Pulmonary artery endothelial cell (primary cell): Measurements from ENCODE around the gene PLXNC1. TPM values are rescaled to one million over a fixed set of nuclear protein-coding genes. Genes with fewer than 3 reads are reported as not detected.

Experiments used
- DNase-seq: peaks from one replicate; pipeline ENCODE4 v3.0.0-alpha.2; 2011; ENCODE audit warnings: low read depth, low spot score
- total RNA-seq: library from RNA; depleted of rRNA; stranded (reverse); fragments of >200 nt; gene quantifications from 2 replicates; pipeline ENCODE4 v1.2.3, GENCODE V29; 2014

Gene PLXNC1
- total RNA-seq, 1 donor from 2014 or later = 0.53 TPM

GRCh38 chr12:94239332-94239993, 91.1 kb downstream of the PLXNC1 start:
- DNase-seq = no peak

GRCh38 chr12:94240171-94240570, 91.8 kb downstream of the PLXNC1 start:
- DNase-seq = no peak

- no peak for DNase-seq
These were observed 94.5 kb downstream of the PLXNC1 start for GRCh38 chr12:94242901-94243300.

GRCh38 chr12:94244165-94245133, 96.1 kb downstream of the PLXNC1 start:
- DNase-seq = no peak

GRCh38 chr12:94245631-94246383, 97.4 kb downstream of the PLXNC1 start:
- DNase-seq = no peak

GRCh38 chr12:94247246-94247645, 98.9 kb downstream of the PLXNC1 start:
- no peak for DNase-seq

GRCh38 chr12:94248582-94248981, 100.2 kb downstream of the PLXNC1 start:
- DNase-seq = no peak

GRCh38 chr12:94250130-94250529, 101.8 kb downstream of the PLXNC1 start:
- no peak for DNase-seq

- no peak for DNase-seq
These were observed 105.9 kb downstream of the PLXNC1 start for GRCh38 chr12:94254270-94254669.

GRCh38 chr12:94255006-94255405, 106.6 kb downstream of the PLXNC1 start:
- DNase-seq = no peak

- no peak for DNase-seq
These were observed 107.1 kb downstream of the PLXNC1 start for GRCh38 chr12:94255428-94255827.

- DNase-seq = no peak
These were observed 110.2 kb downstream of the PLXNC1 start for GRCh38 chr12:94258593-94258992.

GRCh38 chr12:94260017-94260416, 111.6 kb downstream of the PLXNC1 start:
- DNase-seq = no peak

- DNase-seq = no peak
These were observed 112.3 kb downstream of the PLXNC1 start for GRCh38 chr12:94260717-94261116.

- DNase-seq = no peak
These were observed 112.7 kb downstream of the PLXNC1 start for GRCh38 chr12:94261119-94261518.

- DNase-seq = no peak
These were observed 113.4 kb downstream of the PLXNC1 start for GRCh38 chr12:94261786-94262185.

GRCh38 chr12:94262228-94263010, 114.0 kb downstream of the PLXNC1 start:
- peak; percentile 43 for DNase-seq

GRCh38 chr12:94263011-94263811, 114.8 kb downstream of the PLXNC1 start:
- no peak for DNase-seq

- no peak for DNase-seq
These were observed 115.7 kb downstream of the PLXNC1 start for GRCh38 chr12:94263905-94264561.
